22Rv1 (cell line): Measurements from ENCODE around the gene GLIPR1.
"Not testable (repeated sequence)": the region's sequence is repeated elsewhere in the genome, so short reads cannot be mapped to it uniquely, and the experiment has no call there.

Experiments
- H3K27ac ChIP-seq: fragments of 450-650 bp; 2 replicates; pipeline ENCODE4 v1.5.1; 2017
- ZFX ChIP-seq: fragments of 450-650 bp; IDR thresholded peaks from 2 replicates; pipeline ENCODE4 v1.6.1; 2017; ENCODE audit warnings: antibody characterized with exemption, borderline replicate concordance
- TF ChIP-seq, protein P1 (sequence below): fragments of 450-650 bp; IDR thresholded peaks from 2 replicates; pipeline ENCODE4 v1.5.1; 2017; ENCODE audit warnings: mild to moderate bottlenecking

GLIPR1 gene

DNA sequence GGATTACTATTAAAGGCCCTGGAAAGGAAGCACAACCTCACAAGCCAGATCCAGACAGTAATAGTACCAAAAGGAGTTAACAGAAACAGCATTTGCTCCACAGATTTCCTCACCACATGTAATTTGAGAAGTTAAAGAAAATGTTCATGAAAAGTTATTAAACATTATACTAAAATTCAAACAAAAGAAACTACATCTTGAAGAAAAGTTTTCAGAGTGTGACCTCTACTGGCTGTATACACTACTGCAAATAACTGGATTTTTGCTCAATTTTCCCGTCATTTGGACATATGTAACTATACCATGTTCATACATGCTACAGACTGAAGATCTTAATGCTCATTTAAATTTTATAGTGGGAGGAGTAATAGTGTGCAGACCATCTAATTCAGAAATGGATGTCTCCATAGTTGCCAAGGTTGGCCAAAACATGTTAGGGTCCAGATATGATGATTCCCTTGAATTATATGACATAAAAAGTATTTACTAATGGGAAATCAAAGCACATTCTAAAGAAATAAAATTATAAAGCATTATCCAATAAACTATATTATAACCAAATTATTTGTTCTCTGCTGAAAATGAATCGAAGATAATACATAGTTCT, 25.3 kb downstream of the GLIPR1 start:
- no peak overlapping the region for H3K27ac ChIP-seq
- TF ChIP-seq, protein P1, sequence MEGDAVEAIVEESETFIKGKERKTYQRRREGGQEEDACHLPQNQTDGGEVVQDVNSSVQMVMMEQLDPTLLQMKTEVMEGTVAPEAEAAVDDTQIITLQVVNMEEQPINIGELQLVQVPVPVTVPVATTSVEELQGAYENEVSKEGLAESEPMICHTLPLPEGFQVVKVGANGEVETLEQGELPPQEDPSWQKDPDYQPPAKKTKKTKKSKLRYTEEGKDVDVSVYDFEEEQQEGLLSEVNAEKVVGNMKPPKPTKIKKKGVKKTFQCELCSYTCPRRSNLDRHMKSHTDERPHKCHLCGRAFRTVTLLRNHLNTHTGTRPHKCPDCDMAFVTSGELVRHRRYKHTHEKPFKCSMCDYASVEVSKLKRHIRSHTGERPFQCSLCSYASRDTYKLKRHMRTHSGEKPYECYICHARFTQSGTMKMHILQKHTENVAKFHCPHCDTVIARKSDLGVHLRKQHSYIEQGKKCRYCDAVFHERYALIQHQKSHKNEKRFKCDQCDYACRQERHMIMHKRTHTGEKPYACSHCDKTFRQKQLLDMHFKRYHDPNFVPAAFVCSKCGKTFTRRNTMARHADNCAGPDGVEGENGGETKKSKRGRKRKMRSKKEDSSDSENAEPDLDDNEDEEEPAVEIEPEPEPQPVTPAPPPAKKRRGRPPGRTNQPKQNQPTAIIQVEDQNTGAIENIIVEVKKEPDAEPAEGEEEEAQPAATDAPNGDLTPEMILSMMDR = peak; percentile 86
- TF ChIP-seq ZFX = no peak

DNA sequence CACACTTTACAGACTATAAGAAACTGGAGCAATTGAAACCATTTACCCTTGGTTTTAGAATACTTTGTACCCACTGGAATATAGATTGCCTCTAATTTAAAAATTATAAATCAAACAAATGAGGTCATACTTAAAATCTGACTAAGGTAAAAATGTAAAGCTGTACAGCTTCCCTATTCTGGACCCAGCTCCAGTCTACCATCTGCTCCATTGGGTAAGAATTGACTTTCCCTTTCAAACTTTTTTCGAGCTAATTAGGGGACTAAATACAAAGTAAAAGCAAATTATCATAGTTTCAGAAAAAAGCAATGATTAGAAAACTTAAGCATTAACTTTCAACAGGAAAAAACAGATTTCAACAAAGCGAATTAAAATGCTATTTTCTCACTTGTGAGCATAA, 26.5 kb downstream of the GLIPR1 start:
- no peak for TF ChIP-seq ZFX
- TF ChIP-seq, protein P1 = no peak
- no peak overlapping the region for H3K27ac ChIP-seq

DNA sequence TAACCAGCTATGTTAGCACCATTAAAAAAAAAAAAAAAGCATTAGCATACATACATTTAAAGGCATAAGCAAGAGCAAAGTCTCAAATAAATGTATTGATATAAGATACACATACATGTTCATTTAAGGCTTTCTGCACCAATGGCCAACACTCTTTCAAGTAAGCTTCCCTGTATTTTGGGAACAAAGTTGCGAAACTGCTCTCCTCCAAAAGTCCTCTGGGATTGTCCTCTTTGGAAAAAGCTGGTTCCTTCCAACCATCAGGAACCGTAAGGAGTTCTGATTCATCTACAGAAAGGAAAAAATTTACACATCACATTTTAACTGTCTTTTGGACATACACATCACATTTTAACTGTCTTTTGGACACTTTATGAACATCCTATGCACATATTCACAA, 27.6 kb downstream of the GLIPR1 start:
- no peak for TF ChIP-seq ZFX
- TF ChIP-seq, protein P1 = no peak
- H3K27ac ChIP-seq = no peak overlapping the region

DNA sequence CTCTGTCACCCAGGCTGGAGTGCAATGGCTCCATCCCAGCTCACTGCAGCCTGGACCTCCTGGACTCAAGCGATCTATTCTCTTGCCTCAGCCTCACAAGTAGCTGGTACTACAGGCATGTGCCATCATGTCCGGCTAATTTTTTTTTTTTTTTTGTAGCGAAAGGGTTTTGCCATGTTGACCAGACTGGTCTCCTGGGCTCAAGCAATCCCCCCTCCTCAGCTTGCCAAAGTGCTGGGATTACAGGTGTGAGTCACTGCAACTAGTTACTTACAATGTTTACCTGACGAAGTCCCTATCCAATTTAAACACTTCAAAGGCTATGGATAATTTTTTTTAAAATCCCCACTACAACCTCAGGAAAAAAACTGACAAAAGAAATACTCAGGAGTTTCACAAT, 29.1 kb downstream of the GLIPR1 start:
- H3K27ac ChIP-seq = no peak overlapping the region
- no peak for TF ChIP-seq ZFX
- TF ChIP-seq, protein P1 = no peak

DNA sequence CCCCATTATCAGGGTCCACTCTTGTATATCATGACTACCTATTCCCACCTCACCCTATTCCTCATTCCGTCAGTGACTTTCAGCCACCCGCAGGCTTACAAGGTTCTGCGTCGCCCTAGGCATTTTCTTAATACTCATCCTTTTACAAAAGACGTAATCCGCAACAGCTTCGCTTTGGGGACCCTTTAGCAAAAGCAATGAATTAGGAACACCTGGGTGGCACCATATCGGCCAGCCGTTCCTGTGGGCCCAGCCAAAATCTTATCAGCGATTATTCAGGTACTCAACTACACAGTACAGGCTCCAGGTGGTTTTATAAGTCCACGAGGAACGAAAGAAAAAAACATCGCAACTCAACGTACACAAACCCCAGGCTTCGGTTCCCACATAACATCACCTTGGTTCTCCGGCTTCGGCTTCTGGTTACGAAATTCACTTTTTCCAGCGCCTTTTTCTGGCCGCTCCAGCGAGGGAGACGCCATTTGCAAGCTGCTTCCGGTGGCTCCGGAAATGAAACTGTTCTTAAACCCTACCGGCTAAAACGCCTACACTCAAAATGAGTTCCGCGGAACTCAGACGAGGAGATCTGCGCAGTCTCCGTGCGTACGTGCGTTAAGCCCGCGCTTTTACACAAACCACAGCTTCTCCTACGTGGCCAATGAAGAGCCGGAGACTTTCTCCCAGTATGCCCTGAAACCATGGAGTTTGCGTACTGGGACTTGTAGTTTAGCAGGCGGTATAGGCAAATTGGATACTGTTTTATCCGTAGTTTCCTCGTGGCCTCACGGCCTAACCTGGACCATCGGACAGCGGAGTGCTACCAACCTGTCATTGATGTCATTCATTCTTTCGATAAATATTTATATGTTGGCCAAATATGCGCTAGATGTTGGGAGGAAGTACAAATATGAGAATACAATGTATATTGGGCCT, 30.8 kb downstream of the GLIPR1 start, which contains the start of gene KRR1:
TSS of gene KRR1 (minus strand) at position 494 of the 933 bp plus-strand sequence. CDS start at position 482, 12 bp downstream.
- TF ChIP-seq, protein P1 = no peak; the same call in 1 of the 2 replicates
- TF ChIP-seq ZFX = no peak
- H3K27ac ChIP-seq = peak within 1 kb of the TSS; percentile 66

DNA sequence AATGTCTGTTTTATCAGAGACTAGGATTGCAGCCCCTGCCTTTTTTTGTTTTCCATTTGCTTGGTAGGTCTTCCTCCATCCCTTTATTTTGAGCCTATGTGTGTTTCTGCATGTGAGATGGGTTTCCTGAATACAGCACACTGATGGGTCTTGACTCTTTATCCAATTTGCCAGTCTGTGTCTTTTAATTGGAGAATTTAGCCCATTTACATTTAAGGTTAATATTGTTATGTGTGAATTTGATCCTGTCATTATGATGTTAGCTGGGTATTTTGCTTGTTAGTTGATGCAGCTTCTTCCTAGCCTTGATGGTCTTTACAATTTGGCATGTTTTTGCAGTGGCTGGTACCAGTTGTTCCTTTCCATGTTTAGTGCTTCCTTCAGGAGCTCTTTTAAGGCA, 40.7 kb downstream of the GLIPR1 start:
- not testable (repeated sequence) for H3K27ac ChIP-seq

DNA sequence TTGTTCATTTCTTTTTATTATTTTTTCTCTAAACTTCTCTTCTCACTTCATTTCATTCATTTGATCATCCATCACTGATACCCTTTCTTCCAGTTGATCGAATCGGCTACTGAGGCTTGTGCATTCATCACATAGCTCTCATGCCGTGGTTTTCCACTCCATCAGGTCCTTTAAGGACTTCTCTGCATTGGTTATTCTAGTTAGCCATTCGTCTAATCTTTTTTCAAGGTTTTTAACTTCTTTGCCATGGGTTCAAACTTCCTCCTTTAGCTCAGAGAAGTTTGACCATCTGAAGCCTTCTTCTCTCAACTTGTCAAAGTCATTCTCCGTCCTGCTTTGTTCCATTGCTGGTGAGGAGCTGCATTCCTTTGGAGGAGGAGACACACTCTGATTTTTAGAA, 41.6 kb downstream of the GLIPR1 start:
- not testable (repeated sequence) for H3K27ac ChIP-seq

DNA sequence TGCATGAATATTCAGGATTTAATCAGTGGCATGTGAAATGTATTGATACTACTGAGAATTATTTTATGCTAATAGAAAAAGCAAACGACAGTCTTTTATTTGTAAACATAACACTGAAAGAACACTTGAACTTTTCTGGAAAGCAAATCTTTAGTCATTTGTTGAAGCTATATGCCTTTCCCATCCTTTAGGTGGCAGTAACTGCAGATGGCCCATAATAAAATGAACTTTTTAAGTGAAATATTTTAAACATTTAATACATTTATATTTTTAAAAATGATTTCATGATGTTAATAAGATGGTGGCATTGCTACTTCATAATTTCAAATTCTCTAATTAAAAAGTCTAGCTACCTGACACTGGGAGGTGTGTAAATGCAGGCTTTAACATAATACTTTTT, 44.7 kb downstream of the GLIPR1 start:
- TF ChIP-seq, protein P1 = peak; percentile 37; the same call in 1 of the 2 replicates
- TF ChIP-seq ZFX = no peak
- no peak overlapping the region for H3K27ac ChIP-seq
